Mesendoderm (in vitro differentiated cells): ENCODE measurements around the gene RIPOR3.

Experiments used
- DNase-seq: peaks from one replicate; pipeline ENCODE4 v3.0.0; 2013
- H2AK5ac ChIP-seq: 2 replicates; pipeline ENCODE4 v1.6.1; 2013; ENCODE audit warnings: low read length, inconsistent platforms
- H2BK120ac ChIP-seq: 2 replicates; pipeline ENCODE4 v1.6.1; 2013; ENCODE audit warnings: low read depth, mild to moderate bottlenecking, low read length, moderate library complexity, mixed read lengths
- H2BK15ac ChIP-seq: replicated peaks from 2 replicates; pipeline ENCODE4 v1.6.1; 2013; ENCODE audit warnings: low read depth, mild to moderate bottlenecking, moderate library complexity
- H2BK5ac ChIP-seq: 2 replicates; pipeline ENCODE4 v1.6.1; 2013; ENCODE audit warnings: low read length, inconsistent platforms
- H3K18ac ChIP-seq: 2 replicates; pipeline ENCODE4 v1.6.1; 2013; ENCODE audit warnings: mild to moderate bottlenecking, low read length, mixed read lengths
- H3K23ac ChIP-seq: one replicate; pipeline ENCODE4 v1.6.1; 2013; ENCODE audit warnings: low read length
- H3K27ac ChIP-seq: 2 replicates; pipeline ENCODE4 v1.5.1; 2013; ENCODE audit warnings: low read depth, mild to moderate bottlenecking, inconsistent platforms, low read length, moderate library complexity
- H3K27me3 ChIP-seq: 2 replicates; pipeline ENCODE4 v1.6.1; 2013; ENCODE audit warnings: low read length, control low read depth, mild to moderate bottlenecking, inconsistent platforms; ENCODE audit not compliant: insufficient read depth, poor library complexity
- H3K36me3 ChIP-seq: 2 replicates; pipeline ENCODE4 v1.6.1; 2013; ENCODE audit warnings: low read length, inconsistent platforms; ENCODE audit not compliant: control insufficient read depth, insufficient read depth
- H3K4ac ChIP-seq: one replicate; pipeline ENCODE4 v1.6.1; 2013; ENCODE audit warnings: low read depth, mild to moderate bottlenecking, low read length, moderate library complexity
- H3K4me1 ChIP-seq: 2 replicates; pipeline ENCODE4 v1.6.1; 2013; ENCODE audit warnings: low read depth, low read length, inconsistent platforms; ENCODE audit not compliant: control insufficient read depth
- H3K4me2 ChIP-seq: 2 replicates; pipeline ENCODE4 v1.6.1; 2013; ENCODE audit warnings: low read length
- H3K4me3 ChIP-seq: 2 replicates; pipeline ENCODE4 v1.5.1; 2013; ENCODE audit warnings: mild to moderate bottlenecking, low read length
- H3K56ac ChIP-seq: one replicate; pipeline ENCODE4 v1.6.1; 2013; ENCODE audit warnings: low read length
- H3K79me1 ChIP-seq: 2 replicates; pipeline ENCODE4 v1.6.1; 2013; ENCODE audit warnings: low read length, inconsistent platforms
- H3K79me2 ChIP-seq: 2 replicates; pipeline ENCODE4 v1.6.1; 2013; ENCODE audit warnings: mild to moderate bottlenecking, low read length; ENCODE audit not compliant: control insufficient read depth, insufficient read depth
- H3K9ac ChIP-seq: 2 replicates; pipeline ENCODE4 v1.6.1; 2013; ENCODE audit warnings: low read length, inconsistent platforms
- H4K5ac ChIP-seq: one replicate; pipeline ENCODE4 v1.6.1; 2013; ENCODE audit warnings: low read length
- H4K8ac ChIP-seq: one replicate; pipeline ENCODE4 v1.6.1; 2013; ENCODE audit warnings: low read depth, mild to moderate bottlenecking, control low read depth, low read length, moderate library complexity
- WGBS: extraction: QIAGEN DNeasy Blood & Tissue Kit; methylation state at CpG from one replicate; pipeline ENCODE4 v1.1.7; 2013; ENCODE audit warnings: low lambda C conversion rate, missing lambda C conversion rate; ENCODE audit not compliant: insufficient coverage; ENCODE audit errors: extremely low coverage; 5-methylcytosine and 5-hydroxymethylcytosine counted together

RIPOR3 gene

GRCh38 chr20:50563133-50563944 lies 128.0 kb downstream of the RIPOR3 start:
- Histone ChIP-seq H3K4me1 (no peaks in the 10 kb centered on the region), H3K79me2 (peaks cover 1% of the 10 kb centered on the region), H3K18ac (no peak overlapping the region), H2BK120ac (no peak overlapping the region), H2BK5ac (no peak overlapping the region), H4K8ac (no peak overlapping the region), H3K4me2 (no peak overlapping the region), H3K9ac (no peak overlapping the region), H3K23ac (no peak overlapping the region), H2BK15ac (no peak overlapping the region), H3K4ac (no peak overlapping the region), H3K56ac (no peak overlapping the region), H3K36me3 (peaks cover 2% of the 10 kb centered on the region), H3K79me1 (peaks cover 9% of the 10 kb centered on the region), H3K4me3 (no peak overlapping the region), H4K5ac (no peak overlapping the region), H3K27ac (no peak overlapping the region), H2AK5ac (no peak overlapping the region), H3K27me3 (no peaks in the 10 kb centered on the region)
- DNase-seq: no peak
- 100% methylated on average over 2 of the region's 3 CpGs for WGBS

DNA sequence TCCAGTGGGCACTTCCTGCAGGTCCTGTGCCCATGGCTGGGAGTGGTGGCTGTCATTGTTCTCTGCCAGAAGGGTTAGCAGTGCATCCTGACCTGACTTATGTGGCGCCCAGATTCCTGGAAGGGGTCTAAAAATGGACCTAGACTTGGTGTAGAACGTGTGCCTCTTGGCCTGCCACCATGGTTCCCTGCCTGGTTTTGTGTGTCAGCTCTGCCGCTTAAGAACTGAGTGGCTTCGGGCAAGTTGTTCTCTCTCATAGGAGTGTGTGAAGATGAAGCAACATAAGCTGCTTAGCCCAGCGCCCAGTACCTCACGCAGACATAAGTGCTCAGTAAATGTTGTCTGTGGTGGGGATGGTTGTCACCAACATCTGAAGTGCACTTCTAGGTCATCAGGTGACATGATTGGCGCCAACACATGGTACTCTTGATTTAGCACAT lies 129.1 kb downstream of the RIPOR3 start:
- no peak overlapping the region for H2AK5ac ChIP-seq
- no peak overlapping the region for H3K56ac ChIP-seq
- no peak overlapping the region for H3K23ac ChIP-seq
- H4K5ac ChIP-seq: no peak overlapping the region
- H3K36me3 ChIP-seq: no peaks in the 10 kb centered on the region
- H3K4ac ChIP-seq: no peak overlapping the region
- H2BK15ac ChIP-seq: no peak overlapping the region
- no peak overlapping the region for H3K4me2 ChIP-seq
- H3K27me3 ChIP-seq: no peaks in the 10 kb centered on the region
- H3K18ac ChIP-seq: no peak overlapping the region
- peaks cover 1% of the 10 kb centered on the region for H3K79me2 ChIP-seq
- no CpG with 5 or more reads among the region's 7 CpGs for WGBS
- no peaks in the 10 kb centered on the region for H3K4me1 ChIP-seq
- no peak overlapping the region for H2BK5ac ChIP-seq
- H2BK120ac ChIP-seq: no peak overlapping the region
- H4K8ac ChIP-seq: no peak overlapping the region
- H3K27ac ChIP-seq: no peak overlapping the region
- H3K79me1 ChIP-seq: peaks cover 9% of the 10 kb centered on the region
- no peak for DNase-seq
- H3K9ac ChIP-seq: no peak overlapping the region
- H3K4me3 ChIP-seq: no peak overlapping the region

- Histone ChIP-seq H3K4me2 (no peak overlapping the region), H3K27ac (no peak overlapping the region), H3K23ac (no peak overlapping the region), H2AK5ac (no peak overlapping the region), H3K36me3 (no peaks in the 10 kb centered on the region), H3K18ac (no peak overlapping the region), H2BK5ac (no peak overlapping the region), H3K79me2 (peaks cover 1% of the 10 kb centered on the region), H3K79me1 (peaks cover 9% of the 10 kb centered on the region), H3K27me3 (no peaks in the 10 kb centered on the region), H4K5ac (no peak overlapping the region), H2BK15ac (no peak overlapping the region), H4K8ac (no peak overlapping the region), H3K56ac (no peak overlapping the region), H2BK120ac (no peak overlapping the region), H3K4ac (no peak overlapping the region), H3K4me1 (no peaks in the 10 kb centered on the region), H3K9ac (no peak overlapping the region), H3K4me3 (no peak overlapping the region)
- peak; percentile 58 for DNase-seq
- WGBS: no CpG with 5 or more reads among the region's 17 CpGs
Observed at GRCh38 chr20:50561379-50562078, 129.8 kb downstream of the RIPOR3 start.

- Histone ChIP-seq H3K18ac (no peak overlapping the region), H3K4me3 (no peak overlapping the region), H3K9ac (no peak overlapping the region), H2AK5ac (no peak overlapping the region), H4K8ac (no peak overlapping the region), H2BK5ac (no peak overlapping the region), H3K27ac (no peak overlapping the region), H3K4me1 (no peaks in the 10 kb centered on the region), H3K36me3 (no peaks in the 10 kb centered on the region), H3K4ac (no peak overlapping the region), H3K79me1 (peaks cover 9% of the 10 kb centered on the region), H3K4me2 (no peak overlapping the region), H3K23ac (no peak overlapping the region), H2BK120ac (no peak overlapping the region), H4K5ac (no peak overlapping the region), H3K79me2 (peaks cover 1% of the 10 kb centered on the region), H3K27me3 (no peaks in the 10 kb centered on the region), H3K56ac (no peak overlapping the region), H2BK15ac (no peak overlapping the region)
- no CpG with 5 or more reads among the region's 5 CpGs for WGBS
- no peak for DNase-seq
Observed at GRCh38 chr20:50560867-50561266, 130.5 kb downstream of the RIPOR3 start.

- no peak overlapping the region for H2AK5ac ChIP-seq
- peaks cover 9% of the 10 kb centered on the region for H3K79me1 ChIP-seq
- no peak overlapping the region for H3K23ac ChIP-seq
- no peak overlapping the region for H3K18ac ChIP-seq
- H3K4me2 ChIP-seq: no peak overlapping the region
- peaks cover 1% of the 10 kb centered on the region for H3K79me2 ChIP-seq
- no peak overlapping the region for H3K9ac ChIP-seq
- no peak for DNase-seq
- no peak overlapping the region for H3K56ac ChIP-seq
- H3K4ac ChIP-seq: no peak overlapping the region
- no peak overlapping the region for H3K27ac ChIP-seq
- H4K8ac ChIP-seq: no peak overlapping the region
- no CpG with 5 or more reads among the region's 8 CpGs for WGBS
- no peak overlapping the region for H4K5ac ChIP-seq
- no peak overlapping the region for H2BK120ac ChIP-seq
- H3K36me3 ChIP-seq: no peaks in the 10 kb centered on the region
- no peak overlapping the region for H3K4me3 ChIP-seq
- no peak overlapping the region for H2BK5ac ChIP-seq
- H3K27me3 ChIP-seq: no peaks in the 10 kb centered on the region
- H3K4me1 ChIP-seq: no peaks in the 10 kb centered on the region
- H2BK15ac ChIP-seq: no peak overlapping the region
Observed at GRCh38 chr20:50559856-50560638, 131.3 kb downstream of the RIPOR3 start.
